GM23338 (cell line): ENCODE results near the gene TUFT1. TPM values are rescaled to one million over a fixed set of nuclear protein-coding genes. Genes with fewer than 3 reads are reported as not detected.

Experiments used
- ATAC-seq: fragments of 200-7000 bp; cut with Tn5 transposase; 3 replicates; pipeline ENCODE4 v1.9.1; 2020
- DNase-seq: peaks from one replicate; pipeline ENCODE4 v3.0.0-alpha.2; 2015; ENCODE audit warnings: low spot score
- H2AFZ ChIP-seq: fragments of 200-600 bp; sonication (generic); 2 replicates; pipeline ENCODE4 v1.8.0; 2016; ENCODE audit warnings: antibody characterized with exemption, mild to moderate bottlenecking, moderate library complexity
- H3F3A ChIP-seq: fragments of 200-600 bp; sonication (generic); replicated peaks from 2 replicates; pipeline ENCODE4 v1.8.0; 2017; ENCODE audit warnings: antibody characterized with exemption, mixed run types, low read depth
- H3K27ac ChIP-seq: fragments of 200-600 bp; sonication (generic); 2 replicates; pipeline ENCODE4 v1.6.1; 2016; ENCODE audit warnings: low read depth
- H3K27me3 ChIP-seq: fragments of 200-600 bp; sonication (generic); 2 replicates; pipeline ENCODE4 v1.8.0; 2016; ENCODE audit warnings: mild to moderate bottlenecking, mixed run types, moderate library complexity; ENCODE audit not compliant: insufficient read depth
- H3K36me3 ChIP-seq: fragments of 200-600 bp; sonication (generic); 2 replicates; pipeline ENCODE4 v1.8.0; 2016; ENCODE audit warnings: mild to moderate bottlenecking; ENCODE audit not compliant: insufficient read depth
- H3K4me1 ChIP-seq: fragments of 200-600 bp; sonication (generic); 2 replicates; pipeline ENCODE4 v1.8.0; 2016; ENCODE audit warnings: mild to moderate bottlenecking, moderate library complexity; ENCODE audit not compliant: insufficient read depth
- H3K4me2 ChIP-seq: fragments of 200-600 bp; sonication (generic); 2 replicates; pipeline ENCODE4 v1.7.1; 2017; ENCODE audit warnings: mixed run types
- H3K4me3 ChIP-seq: fragments of 200-600 bp; sonication (generic); 2 replicates; pipeline ENCODE4 v1.6.1; 2016; ENCODE audit warnings: mixed run types
- H3K79me2 ChIP-seq: fragments of 200-600 bp; sonication (generic); replicated peaks from 2 replicates; pipeline ENCODE4 v1.8.0; 2017; ENCODE audit warnings: mild to moderate bottlenecking; ENCODE audit not compliant: insufficient read depth
- H3K9me2 ChIP-seq: fragments of 200-600 bp; sonication (generic); 2 replicates; pipeline ENCODE4 v1.8.0; 2017; ENCODE audit not compliant: insufficient read depth
- H4K20me1 ChIP-seq: fragments of 200-600 bp; sonication (generic); replicated peaks from 2 replicates; pipeline ENCODE4 v1.8.0; 2017; ENCODE audit warnings: mild to moderate bottlenecking; ENCODE audit not compliant: insufficient read depth
- H3K27ac Mint-ChIP-seq: 2 replicates; pipeline ENCODE4 v1.8.0; 2020; ENCODE audit warnings: inconsistent platforms, mild to moderate bottlenecking, moderate library complexity, mixed read lengths
- H3K27me3 Mint-ChIP-seq: 3 replicates; pipeline ENCODE4 v1.8.0; 2022; ENCODE audit warnings: low read depth, mild to moderate bottlenecking, moderate library complexity, mixed read lengths, inconsistent platforms; ENCODE audit not compliant: insufficient read depth, poor library complexity
- H3K36me3 Mint-ChIP-seq: 3 replicates; pipeline ENCODE4 v1.8.0; 2021; ENCODE audit warnings: low read depth, mild to moderate bottlenecking, inconsistent platforms, moderate library complexity, mixed read lengths
- H3K4me1 Mint-ChIP-seq: 3 replicates; pipeline ENCODE4 v1.8.0; 2020; ENCODE audit warnings: mild to moderate bottlenecking, inconsistent platforms, mixed read lengths
- H3K4me3 Mint-ChIP-seq: 3 replicates; pipeline ENCODE4 v1.8.0; 2021; ENCODE audit warnings: moderate library complexity, mild to moderate bottlenecking, inconsistent platforms, mixed read lengths
- H3K9me3 Mint-ChIP-seq: 3 replicates; pipeline ENCODE4 v1.8.0; 2020; ENCODE audit warnings: moderate library complexity, mild to moderate bottlenecking, inconsistent platforms, mixed read lengths
- CREB1 ChIP-seq: fragments of 250-450 bp; sonication (Bioruptor Pico); IDR thresholded peaks from 2 replicates; pipeline ENCODE4 v1.5.0; 2020; ENCODE audit warnings: low read depth, mild to moderate bottlenecking, moderate library complexity
- CTCF ChIP-seq, 2 experiments: fragments of 200-600 bp in 1 of 2; sonication (generic) in 1 of 2; conservative IDR thresholded peaks; 2 replicates each; pipeline versions ENCODE4 v1.5.1 to v1.6.1; 2016 to 2017; ENCODE audit warnings: antibody characterized with exemption in 2 of 2, low read depth in 2 of 2, mild to moderate bottlenecking in 2 of 2, moderate library complexity in 1 of 2
- ETS1 ChIP-seq: IDR thresholded peaks from 2 replicates; pipeline ENCODE4 v1.6.1; 2016; ENCODE audit warnings: antibody characterized with exemption
- EZH2phosphoT487 ChIP-seq: fragments of 200-600 bp; sonication (generic); IDR thresholded peaks from one replicate; pipeline ENCODE4 v1.8.1; 2018; ENCODE audit warnings: antibody characterized with exemption; ENCODE audit not compliant: unreplicated experiment
- JUNB ChIP-seq: IDR thresholded peaks from one replicate; pipeline ENCODE4 v1.6.1; 2016; ENCODE audit warnings: antibody characterized with exemption; ENCODE audit not compliant: unreplicated experiment
- NANOG ChIP-seq: IDR thresholded peaks from 2 replicates; pipeline ENCODE4 v1.6.1; 2016; ENCODE audit warnings: antibody characterized with exemption, borderline replicate concordance
- REST ChIP-seq: IDR thresholded peaks from one replicate; pipeline ENCODE4 v1.6.1; 2018; ENCODE audit warnings: antibody characterized with exemption; ENCODE audit not compliant: unreplicated experiment
- STAT1 ChIP-seq: IDR thresholded peaks from one replicate; pipeline ENCODE4 v1.6.1; 2016; ENCODE audit warnings: antibody characterized with exemption; ENCODE audit not compliant: unreplicated experiment
- ZNF114 ChIP-seq: fragments of 250-450 bp; sonication (Bioruptor Pico); IDR thresholded peaks from 2 replicates; pipeline ENCODE4 v1.5.0; 2020; ENCODE audit warnings: mild to moderate bottlenecking, moderate library complexity
- ZNF331 ChIP-seq: fragments of 250-450 bp; sonication (Bioruptor Pico); IDR thresholded peaks from 2 replicates; pipeline ENCODE4 v1.5.0; 2020; ENCODE audit warnings: low read depth, mild to moderate bottlenecking, moderate library complexity
- polyA plus RNA-seq: library from polyadenylated mRNA; unstranded; fragments of >200 nt; fragmentation: Nextera tagmentation; extraction: Ambion mirVana; gene quantifications from 2 replicates; pipeline ENCODE4 v1.2.1, GENCODE V29; 2016
- total RNA-seq: library from RNA; depleted of rRNA; stranded (reverse); fragments of >200 nt; shearing (Covaris generic); gene quantifications from 2 replicates; pipeline ENCODE4 v1.2.3, GENCODE V29; 2014

Gene TUFT1
- total and polyA plus RNA-seq, 2 experiments from 2014 or later = 6.0 to 11.9 TPM

GRCh38 chr1:151584780-151585179, 44.7 kb downstream of the TUFT1 start:
- peak overlapping the region; percentile 36; the same call in 1 of the 2 replicates for H3K27ac Mint-ChIP-seq
- Histone ChIP-seq H3F3A (no peaks in the 10 kb centered on the region), H3K9me2 (no peaks in the 10 kb centered on the region), H3K27ac (0 out of 2 replicates have a peak overlapping the region, but pooled peaks have one; percentile 32), H3K79me2 (no peaks in the 10 kb centered on the region), H3K4me1 (0 out of 2 replicates have a peak, but pooled peaks cover 5% of the 10 kb centered on the region), H3K27me3 (no peaks in the 10 kb centered on the region), H3K36me3 (no peaks in the 10 kb centered on the region), H3K4me3 (no peak overlapping the region), H3K4me2 (no peak overlapping the region), H2AFZ (no peak overlapping the region), H4K20me1 (no peaks in the 10 kb centered on the region)
- DNase-seq (no peak), ATAC-seq (no peak)
- peaks cover 2% of the 10 kb centered on the region for H3K27me3 Mint-ChIP-seq
- H3K36me3 Mint-ChIP-seq = no peaks in the 10 kb centered on the region
- no peaks in the 10 kb centered on the region; the same call in 2 of the 3 replicates for H3K9me3 Mint-ChIP-seq
- H3K4me3 Mint-ChIP-seq = no peak overlapping the region
- TF ChIP-seq EZH2phosphoT487 (no peak), NANOG (no peak), CTCF (conservative IDR thresholded peaks at IDR 0.05; ENCODE audit: low read depth in 2 of 2) (no peak), ETS1 (no peak), STAT1 (no peak), JUNB (no peak), ZNF114 (CRISPR knock-in tag) (no peak), CREB1 (CRISPR knock-in tag) (no peak), REST (no peak), ZNF331 (CRISPR knock-in tag) (no peak)
- H3K4me1 Mint-ChIP-seq = peaks cover 6% of the 10 kb centered on the region

GRCh38 chr1:151585622-151586021, 45.5 kb downstream of the TUFT1 start:
- Mint-ChIP-seq H3K27ac (peak overlapping the region; percentile 38; the same call in 1 of the 2 replicates), H3K4me3 (no peak overlapping the region)
- ATAC-seq = no peak
- no peak for TF ChIP-seq EZH2phosphoT487

More at GRCh38 chr1:151585622-151586021, 45.5 kb downstream of the TUFT1 start:
- H3K4me1 ChIP-seq = 0 out of 2 replicates have a peak, but pooled peaks cover 5% of the 10 kb centered on the region
- no peaks in the 10 kb centered on the region for H3K9me2 ChIP-seq
- no peaks in the 10 kb centered on the region for H4K20me1 ChIP-seq
- no peaks in the 10 kb centered on the region for H3K36me3 ChIP-seq
- no peak overlapping the region for H2AFZ ChIP-seq
- Mint-ChIP-seq H3K9me3 (peaks cover 3% of the 10 kb centered on the region; the same call in 2 of the 3 replicates), H3K36me3 (no peaks in the 10 kb centered on the region), H3K27me3 (peaks cover 2% of the 10 kb centered on the region), H3K4me1 (peaks cover 6% of the 10 kb centered on the region)
- no peaks in the 10 kb centered on the region for H3K27me3 ChIP-seq
- H3K27ac ChIP-seq = no peak overlapping the region
- H3F3A ChIP-seq = no peaks in the 10 kb centered on the region
- H3K4me2 ChIP-seq = no peak overlapping the region
- DNase-seq = no peak
- H3K4me3 ChIP-seq = no peak overlapping the region
- H3K79me2 ChIP-seq = no peaks in the 10 kb centered on the region
